Vagina (tissue), 2 donors: ENCODE results near the gene SLC5A10.
"Not testable (repeated sequence)": the region's sequence is repeated elsewhere in the genome, so short reads cannot be mapped to it uniquely, and the experiment has no call there.

Experiments used
- POLR2A ChIP-seq, 2 donors: fragments of 450-650 bp; IDR thresholded peaks; one replicate each; pipeline ENCODE4 v1.6.1; 2017; ENCODE audit warnings: antibody characterized with exemption in 2 of 2, mild to moderate bottlenecking in 2 of 2, moderate library complexity in 2 of 2
- TF ChIP-seq, protein P1 (sequence below), 3 experiments: fragments of 450-650 bp in 2 of 3; fragments of 200-600 bp in 1 of 3; sonication (generic) in 1 of 3; IDR thresholded peaks; one replicate each; pipeline ENCODE4 v1.5.1; 2017 to 2019; ENCODE audit warnings: antibody characterized with exemption in 3 of 3, mild to moderate bottlenecking in 2 of 3, moderate library complexity in 2 of 3

DNA sequence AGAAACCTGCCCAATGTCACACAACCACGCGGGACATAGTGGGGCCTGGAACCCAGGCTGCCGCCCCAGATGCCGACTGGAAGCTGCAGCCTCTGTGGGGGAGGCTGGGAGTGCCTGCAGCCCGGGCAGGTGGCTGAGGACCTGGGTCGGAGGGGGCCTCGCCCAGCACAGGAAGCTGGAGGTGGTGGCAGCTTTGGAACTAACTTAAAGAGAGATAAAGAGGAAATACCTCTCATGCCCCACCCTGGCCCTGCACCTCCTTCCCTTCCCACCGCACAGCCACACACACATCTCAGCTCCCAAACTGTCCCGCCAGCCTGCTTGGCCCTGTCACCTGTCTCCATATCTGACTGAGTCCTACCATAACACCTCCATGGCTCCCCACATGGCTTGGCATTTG is 88.4 kb downstream of the SLC5A10 start:
- TF ChIP-seq, protein P1, sequence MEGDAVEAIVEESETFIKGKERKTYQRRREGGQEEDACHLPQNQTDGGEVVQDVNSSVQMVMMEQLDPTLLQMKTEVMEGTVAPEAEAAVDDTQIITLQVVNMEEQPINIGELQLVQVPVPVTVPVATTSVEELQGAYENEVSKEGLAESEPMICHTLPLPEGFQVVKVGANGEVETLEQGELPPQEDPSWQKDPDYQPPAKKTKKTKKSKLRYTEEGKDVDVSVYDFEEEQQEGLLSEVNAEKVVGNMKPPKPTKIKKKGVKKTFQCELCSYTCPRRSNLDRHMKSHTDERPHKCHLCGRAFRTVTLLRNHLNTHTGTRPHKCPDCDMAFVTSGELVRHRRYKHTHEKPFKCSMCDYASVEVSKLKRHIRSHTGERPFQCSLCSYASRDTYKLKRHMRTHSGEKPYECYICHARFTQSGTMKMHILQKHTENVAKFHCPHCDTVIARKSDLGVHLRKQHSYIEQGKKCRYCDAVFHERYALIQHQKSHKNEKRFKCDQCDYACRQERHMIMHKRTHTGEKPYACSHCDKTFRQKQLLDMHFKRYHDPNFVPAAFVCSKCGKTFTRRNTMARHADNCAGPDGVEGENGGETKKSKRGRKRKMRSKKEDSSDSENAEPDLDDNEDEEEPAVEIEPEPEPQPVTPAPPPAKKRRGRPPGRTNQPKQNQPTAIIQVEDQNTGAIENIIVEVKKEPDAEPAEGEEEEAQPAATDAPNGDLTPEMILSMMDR (IDR thresholded peaks at IDR 0.05) = not testable (repeated sequence)
- TF ChIP-seq POLR2A (IDR thresholded peaks at IDR 0.05) = not testable (repeated sequence)
